Measurements from ENCODE around the gene NUMB. TPM values are rescaled to one million over a fixed set of nuclear protein-coding genes. Genes with fewer than 3 reads are reported as not detected.

Gene NUMB
- total and polyA plus RNA-seq, 4 donors = 21.2 to 45.8 (median 26.1) TPM

DNA sequence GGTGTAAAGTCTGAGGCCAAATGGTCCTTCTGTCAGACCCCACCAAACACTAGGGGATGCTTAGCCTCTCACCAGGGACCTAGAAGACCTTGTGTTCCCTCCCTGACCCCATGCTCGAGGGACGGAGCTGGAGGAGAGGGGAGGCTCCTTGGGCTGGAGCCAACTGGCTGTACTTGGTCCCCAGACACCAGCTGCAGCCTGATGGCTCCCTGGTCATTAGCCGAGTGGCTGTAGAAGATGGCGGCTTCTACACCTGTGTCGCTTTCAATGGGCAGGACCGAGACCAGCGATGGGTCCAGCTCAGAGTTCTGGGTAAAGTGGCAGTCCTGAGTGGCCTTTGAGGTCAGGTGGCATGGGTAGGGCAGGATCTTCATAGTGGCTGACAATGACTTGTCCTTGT is 192.0 kb downstream of the NUMB start:
- Histone ChIP-seq H3K4me3 (ENCODE audit: low read depth in 1 of 3, low read length in 3 of 3) (no peak overlapping the region), H3K9ac (ENCODE audit: low read depth in 1 of 2, low read length in 2 of 2) (no peak overlapping the region), H3K27ac (ENCODE audit: low read depth in 1 of 2, low read length in 2 of 2) (no peak overlapping the region), H3K27me3 (ENCODE audit: control insufficient read depth in 4 of 4, insufficient read depth in 4 of 4, low read length in 3 of 4) (no peaks in the 10 kb centered on the region), H3K4me1 (ENCODE audit: control insufficient read depth in 4 of 4, insufficient read depth in 4 of 4, low read length in 3 of 4) (peaks cover 0 to 14% (median 7%) of the 10 kb centered on the region in 4 donors), H3K36me3 (ENCODE audit: control insufficient read depth in 4 of 4, insufficient read depth in 3 of 4, low read depth in 1 of 4, low read length in 3 of 4) (no peaks in the 10 kb centered on the region), H3K9me3 (ENCODE audit: control insufficient read depth in 4 of 4, low read length in 3 of 4) (no peaks in the 10 kb centered on the region)
- no peak for DNase-seq (ENCODE audit: low spot score)
- no peak for TF ChIP-seq FOXA1 (IDR thresholded peaks at IDR 0.05)
- no peak for TF ChIP-seq NR2F2 (IDR thresholded peaks at IDR 0.05)
- 88% methylated on average over 7 of the region's 7 CpGs for WGBS

GRCh38 chr14:73265721-73266046 is 192.7 kb downstream of the NUMB start:
- peaks cover 0 to 13% (median 6%) of the 10 kb centered on the region in 4 donors for H3K4me1 ChIP-seq (ENCODE audit: control insufficient read depth in 4 of 4, insufficient read depth in 4 of 4, low read length in 3 of 4)
- H3K27me3 ChIP-seq (ENCODE audit: control insufficient read depth in 4 of 4, insufficient read depth in 4 of 4, low read length in 3 of 4) = no peaks in the 10 kb centered on the region
- H3K27ac ChIP-seq (ENCODE audit: low read depth in 1 of 2, low read length in 2 of 2) = no peak overlapping the region
- H3K9ac ChIP-seq (ENCODE audit: low read depth in 1 of 2, low read length in 2 of 2) = no peak overlapping the region
- no peak for DNase-seq (ENCODE audit: low spot score)
- no peaks in the 10 kb centered on the region for H3K9me3 ChIP-seq (ENCODE audit: control insufficient read depth in 4 of 4, low read length in 3 of 4)
- no peak overlapping the region for H3K4me3 ChIP-seq (ENCODE audit: low read depth in 1 of 3, low read length in 3 of 3)
- TF ChIP-seq RAD21 (IDR thresholded peaks at IDR 0.05) (no peak), REST (IDR thresholded peaks at IDR 0.05) (no peak)
- 95% methylated on average over 3 of the region's 3 CpGs for WGBS
- no peaks in the 10 kb centered on the region for H3K36me3 ChIP-seq (ENCODE audit: control insufficient read depth in 4 of 4, insufficient read depth in 3 of 4, low read depth in 1 of 4, low read length in 3 of 4)

- no peak overlapping the region for H3K9ac ChIP-seq (ENCODE audit: low read depth in 1 of 2, low read length in 2 of 2)
- no peaks in the 10 kb centered on the region for H3K9me3 ChIP-seq (ENCODE audit: control insufficient read depth in 4 of 4, low read length in 3 of 4)
- no peaks in the 10 kb centered on the region for H3K27me3 ChIP-seq (ENCODE audit: control insufficient read depth in 4 of 4, insufficient read depth in 4 of 4, low read length in 3 of 4)
- WGBS = 86% methylated on average over 18 of the region's 18 CpGs
- H3K36me3 ChIP-seq (ENCODE audit: control insufficient read depth in 4 of 4, insufficient read depth in 3 of 4, low read depth in 1 of 4, low read length in 3 of 4) = no peaks in the 10 kb centered on the region
- H3K4me1 ChIP-seq (ENCODE audit: control insufficient read depth in 4 of 4, insufficient read depth in 4 of 4, low read length in 3 of 4) = peaks cover 0 to 7% (median 3%) of the 10 kb centered on the region in 4 donors
- TF ChIP-seq RAD21 (IDR thresholded peaks at IDR 0.05) (no peak), NR2F2 (IDR thresholded peaks at IDR 0.05) (no peak), FOXA1 (IDR thresholded peaks at IDR 0.05) (no peak), HNF4G (IDR thresholded peaks at IDR 0.05) (no peak), HNF4A (conservative IDR thresholded peaks at IDR 0.05) (no peak), JUND (IDR thresholded peaks at IDR 0.05) (no peak), TAF1 (conservative IDR thresholded peaks at IDR 0.05) (no peak), GABPA (IDR thresholded peaks at IDR 0.05 in 1 of 2, conservative IDR thresholded peaks at IDR 0.05 in 1 of 2) (no peak), FOXA2 (IDR thresholded peaks at IDR 0.05) (no peak), RXRA (IDR thresholded peaks at IDR 0.05) (no peak), EGR1 (IDR thresholded peaks at IDR 0.05; ENCODE audit: low read depth in 2 of 2) (no peak), REST (IDR thresholded peaks at IDR 0.05) (no peak)
- TF ChIP-seq, protein P1, sequence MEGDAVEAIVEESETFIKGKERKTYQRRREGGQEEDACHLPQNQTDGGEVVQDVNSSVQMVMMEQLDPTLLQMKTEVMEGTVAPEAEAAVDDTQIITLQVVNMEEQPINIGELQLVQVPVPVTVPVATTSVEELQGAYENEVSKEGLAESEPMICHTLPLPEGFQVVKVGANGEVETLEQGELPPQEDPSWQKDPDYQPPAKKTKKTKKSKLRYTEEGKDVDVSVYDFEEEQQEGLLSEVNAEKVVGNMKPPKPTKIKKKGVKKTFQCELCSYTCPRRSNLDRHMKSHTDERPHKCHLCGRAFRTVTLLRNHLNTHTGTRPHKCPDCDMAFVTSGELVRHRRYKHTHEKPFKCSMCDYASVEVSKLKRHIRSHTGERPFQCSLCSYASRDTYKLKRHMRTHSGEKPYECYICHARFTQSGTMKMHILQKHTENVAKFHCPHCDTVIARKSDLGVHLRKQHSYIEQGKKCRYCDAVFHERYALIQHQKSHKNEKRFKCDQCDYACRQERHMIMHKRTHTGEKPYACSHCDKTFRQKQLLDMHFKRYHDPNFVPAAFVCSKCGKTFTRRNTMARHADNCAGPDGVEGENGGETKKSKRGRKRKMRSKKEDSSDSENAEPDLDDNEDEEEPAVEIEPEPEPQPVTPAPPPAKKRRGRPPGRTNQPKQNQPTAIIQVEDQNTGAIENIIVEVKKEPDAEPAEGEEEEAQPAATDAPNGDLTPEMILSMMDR (IDR thresholded peaks at IDR 0.05; ENCODE audit: low read depth, low read length, missing input control) = no peak
- TF ChIP-seq, protein P2, sequence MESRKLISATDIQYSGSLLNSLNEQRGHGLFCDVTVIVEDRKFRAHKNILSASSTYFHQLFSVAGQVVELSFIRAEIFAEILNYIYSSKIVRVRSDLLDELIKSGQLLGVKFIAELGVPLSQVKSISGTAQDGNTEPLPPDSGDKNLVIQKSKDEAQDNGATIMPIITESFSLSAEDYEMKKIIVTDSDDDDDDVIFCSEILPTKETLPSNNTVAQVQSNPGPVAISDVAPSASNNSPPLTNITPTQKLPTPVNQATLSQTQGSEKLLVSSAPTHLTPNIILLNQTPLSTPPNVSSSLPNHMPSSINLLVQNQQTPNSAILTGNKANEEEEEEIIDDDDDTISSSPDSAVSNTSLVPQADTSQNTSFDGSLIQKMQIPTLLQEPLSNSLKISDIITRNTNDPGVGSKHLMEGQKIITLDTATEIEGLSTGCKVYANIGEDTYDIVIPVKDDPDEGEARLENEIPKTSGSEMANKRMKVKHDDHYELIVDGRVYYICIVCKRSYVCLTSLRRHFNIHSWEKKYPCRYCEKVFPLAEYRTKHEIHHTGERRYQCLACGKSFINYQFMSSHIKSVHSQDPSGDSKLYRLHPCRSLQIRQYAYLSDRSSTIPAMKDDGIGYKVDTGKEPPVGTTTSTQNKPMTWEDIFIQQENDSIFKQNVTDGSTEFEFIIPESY (IDR thresholded peaks at IDR 0.05) = no peak
- DNase-seq (ENCODE audit: low spot score) = no peak
- no peak overlapping the region for H3K4me3 ChIP-seq (ENCODE audit: low read depth in 1 of 3, low read length in 3 of 3)
- no peak overlapping the region for H3K27ac ChIP-seq (ENCODE audit: low read depth in 1 of 2, low read length in 2 of 2)
Measured at GRCh38 chr14:73264885-73265720, 193.2 kb downstream of the NUMB start.
